Esophagus mucosa (tissue), 1 donor: ENCODE measurements around the gene NOL9. TPM values are rescaled to one million over a fixed set of nuclear protein-coding genes. Genes with fewer than 3 reads are reported as not detected.

Experiments
- ATAC-seq: fragments of 200-7000 bp; cut with Tn5 transposase; one replicate; pipeline ENCODE4 v1.9.1; 2020
- total RNA-seq: library from RNA; stranded (reverse); gene quantifications from one replicate; pipeline ENCODE4 v1.2.4, GENCODE V29; 2023
- donor health status: DM: yes; HTN: yes; CAD: no.

The NOL9 gene
- total RNA-seq, 1 donor from 2014 or later: 19.7 TPM

DNA sequence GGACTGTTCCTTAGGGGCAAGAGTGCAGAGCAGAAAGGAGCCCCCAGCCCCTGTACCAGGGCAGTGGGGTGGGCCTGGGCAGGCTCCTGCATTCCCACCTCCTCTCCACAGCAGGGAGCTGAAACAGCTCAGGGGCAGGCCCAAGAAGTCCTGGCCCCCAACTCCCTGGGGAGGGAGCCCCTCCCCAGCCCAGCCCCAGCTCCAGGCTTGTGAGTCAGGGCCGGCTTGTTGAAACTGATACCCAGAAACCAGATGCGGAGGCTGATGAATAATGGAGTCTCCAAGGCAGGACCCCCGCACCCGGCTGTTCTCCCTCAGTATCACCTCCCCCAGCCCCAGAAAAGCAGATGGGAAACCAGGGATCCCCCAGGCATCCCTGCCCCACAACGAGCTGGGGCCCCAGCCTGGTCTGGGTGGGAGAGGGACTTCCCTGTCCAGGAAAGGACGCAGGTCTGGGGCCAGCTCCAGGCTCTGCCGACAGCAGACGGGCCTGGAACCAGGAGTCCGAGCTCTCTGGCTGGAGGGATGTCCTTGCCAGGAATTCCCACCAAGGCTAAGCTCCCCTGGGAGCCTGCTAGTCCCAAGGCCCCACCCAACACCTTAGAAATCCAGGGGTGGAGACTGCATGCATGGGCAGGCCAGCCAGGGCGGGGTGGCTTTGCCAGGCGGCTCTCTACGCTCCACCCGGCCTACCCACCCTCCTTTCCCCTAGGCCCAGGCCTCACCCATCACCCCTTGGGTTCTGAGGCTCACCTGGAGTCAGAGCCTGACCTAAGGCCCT is 65.5 kb downstream of the NOL9 start:
- ATAC-seq: peak; percentile 83

DNA sequence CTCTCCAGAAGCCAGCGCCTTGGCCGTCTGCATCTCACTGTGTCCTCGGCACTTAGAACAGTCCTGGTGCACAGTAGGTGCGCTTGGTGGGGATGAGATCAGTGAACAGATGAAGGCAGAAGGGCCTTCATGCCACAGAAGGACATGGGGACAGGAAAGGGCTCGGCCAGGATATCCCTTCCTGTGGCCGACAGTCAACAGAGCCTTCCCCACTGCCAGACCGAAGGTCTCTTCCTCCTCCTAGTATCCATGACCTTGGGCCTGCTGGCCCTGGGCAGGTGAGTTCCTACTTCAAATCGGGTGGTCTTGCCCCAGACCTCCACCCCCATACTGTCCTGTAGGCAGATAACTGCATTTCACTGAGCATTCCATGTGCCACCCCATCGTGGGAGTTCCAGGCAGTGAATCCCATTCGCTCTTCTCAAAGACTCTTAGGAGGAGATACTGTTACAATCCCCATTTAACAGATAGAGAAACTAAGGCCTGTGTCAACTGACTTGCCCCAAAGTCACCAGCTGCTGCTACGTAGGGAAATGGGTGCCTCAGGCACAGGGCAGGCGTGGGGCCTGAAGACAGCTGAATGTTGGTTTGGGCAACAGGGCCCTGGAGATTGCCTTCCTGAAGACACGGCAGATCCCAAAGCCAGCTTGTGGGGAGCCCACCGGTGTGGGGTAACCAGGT is 66.4 kb downstream of the NOL9 start:
- no peak for ATAC-seq

DNA sequence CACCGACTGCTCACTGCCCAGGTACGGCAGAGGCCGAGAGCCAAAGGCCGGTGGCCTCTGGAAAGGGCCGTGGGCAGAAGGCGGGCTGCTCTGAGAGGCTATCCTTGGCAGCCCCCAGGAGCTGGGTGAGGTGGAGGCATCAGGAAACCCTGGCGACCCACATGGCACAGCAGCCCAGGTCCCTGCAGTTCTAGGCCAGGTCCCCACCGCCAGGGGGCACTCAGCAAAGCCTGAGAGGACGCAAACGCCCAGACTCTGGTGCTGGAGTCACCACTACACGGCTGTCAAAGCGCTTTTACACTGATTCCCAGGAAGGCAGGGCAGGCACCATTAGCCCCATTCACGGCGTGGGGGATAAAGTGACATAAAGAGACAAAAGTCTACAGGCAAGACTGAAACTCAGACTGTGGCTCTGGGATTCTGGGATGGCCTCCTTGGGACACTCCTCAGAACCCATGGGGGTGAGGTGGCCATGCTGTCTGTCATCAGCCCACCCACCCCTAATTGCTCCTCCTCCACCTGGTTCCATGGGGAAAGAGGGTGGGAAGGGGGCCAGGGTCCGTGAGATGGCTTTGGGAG is 67.8 kb downstream of the NOL9 start:
- ATAC-seq: peak; percentile 41

DNA sequence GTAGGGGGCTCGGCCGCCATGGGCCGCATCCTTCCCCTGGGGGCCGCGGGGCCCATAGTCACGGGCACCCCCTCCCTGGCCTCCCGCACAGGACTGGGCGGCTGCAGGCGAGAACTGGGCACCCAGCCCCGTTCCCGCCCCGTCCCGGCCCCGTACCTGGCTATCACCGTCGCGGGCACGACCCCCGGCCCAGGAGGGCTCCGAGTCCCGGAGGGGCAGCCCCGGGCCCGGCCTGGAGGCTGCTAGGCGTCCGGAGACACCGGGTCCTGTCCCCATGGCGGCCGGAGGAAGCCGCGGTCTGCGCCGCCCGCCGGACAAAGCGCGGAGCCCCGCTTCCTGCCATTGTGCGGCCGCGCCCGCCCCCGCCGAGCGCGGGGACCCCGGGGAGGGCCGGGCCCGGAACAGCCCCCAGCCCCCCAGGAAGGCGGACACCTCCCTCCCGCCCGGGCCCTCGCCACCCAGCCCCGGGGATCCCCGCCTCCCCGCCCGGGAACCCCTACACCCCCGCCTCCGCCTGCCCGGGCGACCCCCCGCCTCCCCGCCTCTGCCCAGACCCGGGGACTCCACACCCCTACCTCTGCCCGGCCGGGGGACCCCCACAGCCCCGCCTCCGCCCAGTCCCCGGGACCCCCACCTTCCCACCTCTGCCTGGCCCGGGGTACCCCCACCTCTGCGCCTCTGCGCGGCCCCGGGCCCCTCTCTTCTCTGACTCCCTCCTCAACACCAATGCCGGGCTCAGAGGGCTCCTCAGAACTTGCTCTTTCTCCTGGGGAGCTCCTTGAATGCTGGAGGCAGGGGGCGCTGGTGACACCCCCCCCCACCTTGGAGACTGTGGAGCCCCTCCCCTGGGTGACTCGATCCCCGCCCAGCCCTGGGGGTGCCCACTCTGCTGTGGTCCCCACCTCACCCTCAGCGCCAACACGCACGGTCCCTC is 68.9 kb downstream of the NOL9 start:
- no peak for ATAC-seq

DNA sequence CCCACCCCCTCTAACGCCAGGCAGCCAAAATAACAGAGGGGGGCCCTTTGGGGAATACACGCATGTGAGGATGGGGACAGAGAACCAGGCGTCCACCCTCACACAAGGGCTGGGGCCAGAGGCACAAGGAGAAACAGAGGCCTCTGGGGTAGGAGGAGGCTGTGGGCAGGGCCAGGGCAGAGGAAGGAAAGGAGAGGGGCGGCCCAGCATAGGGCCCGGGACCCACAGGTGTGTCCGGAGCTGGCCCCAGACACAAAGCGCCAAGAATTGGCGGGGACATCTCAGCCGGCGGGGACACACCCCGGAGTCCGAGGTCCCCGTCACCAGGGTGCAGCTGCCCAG is 69.5 kb downstream of the NOL9 start:
- ATAC-seq: no peak

DNA sequence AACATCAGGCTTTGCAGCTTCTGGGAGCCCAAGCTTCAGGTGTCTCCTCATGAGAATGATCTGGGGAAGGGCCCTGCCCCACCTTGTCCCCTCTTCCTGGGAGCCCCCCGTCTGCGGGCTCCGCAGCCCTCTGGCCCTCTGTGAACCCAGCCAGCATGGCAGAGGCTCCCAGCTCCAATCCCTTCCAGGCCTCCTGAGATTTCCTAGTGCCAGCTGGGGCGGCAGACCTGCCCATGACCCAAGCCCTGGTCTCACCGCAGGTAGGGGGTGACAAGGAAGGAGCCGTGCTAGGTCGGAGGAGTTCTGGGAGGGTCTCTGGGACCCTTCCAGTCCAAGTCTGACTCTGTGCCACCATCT is 70.6 kb downstream of the NOL9 start:
- no peak for ATAC-seq

DNA sequence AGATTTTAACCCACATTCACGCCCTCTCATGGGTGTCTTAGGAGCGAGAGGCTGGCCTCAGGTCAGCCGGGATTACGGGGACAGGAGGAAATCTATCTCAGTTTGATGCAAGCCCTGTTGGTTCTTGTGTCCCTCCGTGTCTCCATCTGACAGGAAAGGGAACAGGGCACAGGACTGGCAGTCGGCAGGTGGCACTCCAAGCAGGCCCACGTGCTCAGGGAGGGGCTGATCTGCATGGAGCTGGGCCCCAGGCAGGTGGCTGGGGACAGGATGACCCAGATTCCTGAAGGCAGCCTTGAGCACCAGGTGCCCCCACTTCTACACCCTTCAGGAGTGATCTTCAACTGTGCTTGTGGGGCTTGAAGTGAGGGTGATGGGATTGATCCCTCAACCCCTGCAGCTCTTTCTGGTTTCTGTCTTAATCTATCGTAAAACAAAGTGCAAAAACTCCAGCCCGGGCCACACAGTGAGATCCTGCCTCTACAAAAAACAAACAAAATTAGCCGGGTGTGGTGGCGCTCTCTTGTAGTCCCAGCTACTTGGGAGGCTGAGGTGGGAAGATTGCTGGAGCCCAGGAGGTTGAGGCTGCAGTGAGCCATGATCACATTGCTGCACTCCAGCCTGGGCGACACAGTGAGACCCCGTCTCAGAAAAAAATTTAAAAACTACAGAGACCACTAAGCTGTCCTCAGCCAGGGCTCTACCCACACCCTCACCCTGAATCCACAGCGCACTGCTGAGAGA is 71.1 kb downstream of the NOL9 start:
- ATAC-seq: peak; percentile 30

DNA sequence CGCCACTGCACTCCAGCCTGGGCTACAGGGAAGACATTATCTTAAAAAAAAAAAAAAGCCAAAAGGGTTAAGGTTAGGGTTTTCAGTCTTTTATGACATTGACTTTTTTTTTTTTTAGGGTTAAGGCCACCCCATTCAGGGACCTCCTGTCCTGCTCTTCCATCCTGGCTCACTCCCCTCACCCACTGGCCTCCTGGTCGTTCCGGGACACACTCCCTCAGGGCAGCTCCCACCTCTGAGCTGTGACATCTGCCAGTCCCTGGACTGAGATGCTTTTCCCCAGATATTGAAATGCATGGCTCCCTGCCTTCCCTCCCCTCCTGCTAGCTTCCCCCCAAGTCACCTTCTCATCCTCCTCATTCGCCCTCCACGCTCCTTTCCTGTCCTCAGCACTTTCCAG is 72.5 kb downstream of the NOL9 start:
- no peak for ATAC-seq

DNA sequence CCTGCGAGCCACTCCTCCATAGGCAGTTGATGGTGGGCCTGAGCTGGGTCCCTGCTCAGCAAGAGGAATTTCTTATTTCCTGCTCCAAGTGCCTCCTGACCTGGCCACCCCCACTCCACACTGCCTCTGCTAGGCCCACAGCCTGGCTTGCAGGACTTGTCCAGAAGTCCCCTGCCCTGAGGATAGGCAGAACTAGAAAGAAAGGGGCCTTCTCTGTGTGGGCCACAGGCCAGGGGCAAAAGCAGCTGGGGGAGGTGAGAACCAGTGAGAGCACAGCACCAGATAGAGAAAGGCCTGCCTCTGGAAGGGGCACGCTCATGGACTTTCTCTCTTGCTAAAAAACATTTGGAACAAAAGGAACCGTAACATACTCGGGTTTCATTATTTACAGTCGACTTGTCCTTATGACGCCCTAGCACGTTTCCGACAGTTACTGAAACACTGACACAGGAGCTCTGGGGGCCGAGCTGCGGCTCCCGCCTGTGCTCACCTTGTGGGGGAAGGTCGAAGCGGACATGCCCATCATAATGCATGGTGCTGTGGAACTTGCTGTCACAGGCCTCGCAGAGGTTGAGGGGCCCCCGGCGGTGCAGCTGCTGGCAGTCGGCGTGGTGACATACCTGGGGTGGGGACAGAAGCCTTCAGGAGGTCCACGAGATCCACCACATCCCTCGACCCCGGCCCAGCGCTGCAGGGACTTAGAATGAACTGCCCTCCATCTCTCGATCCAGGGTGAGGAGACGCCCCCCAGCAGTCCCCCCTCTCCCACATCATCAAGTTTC is 77.1 kb downstream of the NOL9 start:
- ATAC-seq: no peak

DNA sequence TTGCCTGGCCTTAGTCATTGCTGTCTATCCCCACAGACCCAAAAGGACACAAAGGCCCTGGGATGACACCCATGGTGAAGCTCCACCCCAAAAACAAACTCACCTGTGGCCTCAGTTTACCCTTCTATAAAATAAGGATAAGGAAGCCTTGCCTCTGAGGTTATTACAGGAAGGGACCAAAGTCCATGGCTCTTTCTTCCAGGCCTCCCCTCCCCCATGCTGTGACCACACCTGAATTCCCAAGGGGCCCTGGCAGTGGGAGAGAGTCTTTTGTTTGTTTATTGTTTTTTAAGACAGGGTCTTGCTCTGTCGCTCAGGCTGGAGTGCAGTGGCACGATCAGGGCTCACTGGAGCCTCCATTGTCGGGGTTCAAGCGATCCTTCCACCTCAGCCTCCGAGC is 77.8 kb downstream of the NOL9 start:
- ATAC-seq: no peak

DNA sequence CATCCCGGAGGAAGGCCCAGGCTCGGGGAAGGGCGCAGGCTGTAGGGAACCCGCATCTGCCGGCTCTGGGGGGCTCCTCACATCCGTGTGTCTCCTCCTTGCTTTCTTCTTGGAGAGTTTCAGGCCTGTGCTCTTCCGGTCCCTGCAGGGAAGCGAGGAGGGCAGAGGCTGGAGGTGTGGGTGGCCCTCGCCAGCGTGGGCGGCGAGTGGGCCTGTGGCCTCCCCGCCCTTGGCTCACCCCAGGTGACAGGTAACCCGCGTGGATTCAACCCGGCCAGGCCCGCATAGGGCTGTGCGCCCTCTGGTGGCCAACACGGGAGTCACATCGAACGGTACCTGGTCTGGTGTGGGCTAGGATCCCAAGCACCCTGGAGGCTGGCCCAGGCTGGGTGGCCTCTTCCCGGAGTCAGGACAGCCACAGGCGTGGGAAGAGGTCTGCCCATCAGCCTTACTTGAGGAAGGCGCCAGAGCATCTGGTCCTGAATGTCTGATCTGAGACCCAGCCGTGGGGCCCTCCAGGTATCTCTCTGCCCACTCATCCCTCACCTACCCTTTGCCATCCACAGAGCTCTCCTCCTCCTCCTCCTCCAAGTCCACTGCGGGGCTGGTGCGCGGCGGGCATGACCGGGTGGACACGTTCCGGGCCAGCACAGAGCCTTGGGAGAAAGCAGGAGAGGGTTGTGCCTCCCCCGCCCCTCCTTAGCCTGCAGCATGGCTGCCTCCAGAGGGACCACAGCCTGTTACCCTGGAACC is 78.8 kb downstream of the NOL9 start:
- ATAC-seq: peak; percentile 41

DNA sequence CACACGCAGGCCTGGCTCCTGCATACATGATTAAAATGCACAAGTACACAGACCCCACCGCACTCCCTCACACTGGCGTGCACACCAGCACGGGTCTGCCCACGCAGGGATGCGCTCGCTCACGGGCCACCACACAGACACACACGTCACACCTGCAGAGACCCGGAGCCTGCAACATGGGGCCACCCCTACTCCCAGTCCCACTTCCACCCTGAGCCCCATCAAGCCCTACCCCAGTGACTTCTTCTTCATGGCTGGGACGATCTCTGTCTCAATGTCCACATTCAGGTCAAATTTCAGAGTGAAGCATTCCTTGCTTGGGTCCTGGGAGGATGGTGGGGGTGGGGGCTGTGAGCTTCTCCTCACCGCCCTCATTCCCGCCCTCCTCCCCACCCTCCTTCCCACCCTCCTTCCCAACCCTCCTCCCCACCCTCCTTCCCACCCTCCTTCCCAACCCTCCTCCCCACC is 79.5 kb downstream of the NOL9 start:
- no peak for ATAC-seq

DNA sequence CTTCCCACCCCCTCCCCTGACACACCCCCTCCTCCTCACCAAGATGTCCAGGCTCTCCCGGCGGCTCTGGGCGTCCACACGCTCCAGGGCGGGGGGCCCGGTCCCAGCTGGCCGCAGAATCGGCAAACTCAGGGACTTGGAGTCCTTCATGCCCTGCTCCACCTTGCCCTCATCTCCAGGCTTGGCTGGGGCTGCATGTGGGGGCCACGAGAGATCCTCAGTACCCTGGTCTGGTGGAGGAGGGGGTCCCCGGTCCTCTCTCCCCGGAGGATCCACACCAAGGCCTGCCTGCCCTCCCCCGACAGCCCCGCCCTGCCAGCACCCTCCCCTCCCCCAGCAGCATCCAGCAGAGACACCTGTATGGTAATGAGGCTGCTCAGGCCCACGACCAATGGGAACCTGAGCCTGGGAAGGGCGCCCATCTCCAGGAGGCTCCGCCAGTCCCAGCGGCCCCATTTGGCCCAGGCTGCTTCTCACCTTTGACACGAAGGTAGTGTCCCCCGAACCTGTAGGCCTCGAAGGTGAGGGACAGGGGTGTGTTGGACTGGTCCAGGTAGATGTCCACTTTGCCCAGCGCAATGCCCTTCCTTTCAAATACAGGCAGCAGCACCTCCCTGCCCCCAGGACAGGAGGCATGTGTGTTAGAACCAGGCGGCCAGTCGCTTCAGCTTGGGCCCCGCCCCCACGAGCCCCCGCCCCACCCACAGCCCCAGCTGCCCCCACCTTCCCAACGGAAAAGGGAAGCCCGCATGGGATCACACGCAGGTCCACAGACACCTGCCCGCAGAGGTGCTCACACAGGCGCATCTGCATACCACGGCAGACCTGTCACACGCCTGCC is 80.1 kb downstream of the NOL9 start:
- ATAC-seq: no peak

DNA sequence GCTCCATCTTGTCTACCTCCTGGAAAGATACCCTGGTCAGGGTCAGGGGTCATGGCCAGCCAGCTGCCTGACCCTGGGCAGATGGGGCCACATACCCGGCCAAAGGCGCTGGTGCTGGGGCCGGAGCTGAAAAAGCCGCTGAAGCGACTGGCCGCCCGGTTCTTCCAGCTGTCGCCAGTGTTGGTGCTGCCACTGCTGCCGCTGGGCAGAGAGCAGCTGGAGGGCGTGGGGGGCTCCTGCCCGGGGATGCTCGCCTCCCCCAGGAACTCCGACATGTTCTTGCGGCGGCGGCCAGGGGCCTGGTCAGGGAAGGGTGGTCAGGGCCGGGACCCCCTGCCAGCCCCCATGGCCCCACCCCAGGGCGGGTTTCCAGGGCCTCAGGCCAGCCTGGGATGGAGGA is 81.2 kb downstream of the NOL9 start:
- ATAC-seq: no peak

DNA sequence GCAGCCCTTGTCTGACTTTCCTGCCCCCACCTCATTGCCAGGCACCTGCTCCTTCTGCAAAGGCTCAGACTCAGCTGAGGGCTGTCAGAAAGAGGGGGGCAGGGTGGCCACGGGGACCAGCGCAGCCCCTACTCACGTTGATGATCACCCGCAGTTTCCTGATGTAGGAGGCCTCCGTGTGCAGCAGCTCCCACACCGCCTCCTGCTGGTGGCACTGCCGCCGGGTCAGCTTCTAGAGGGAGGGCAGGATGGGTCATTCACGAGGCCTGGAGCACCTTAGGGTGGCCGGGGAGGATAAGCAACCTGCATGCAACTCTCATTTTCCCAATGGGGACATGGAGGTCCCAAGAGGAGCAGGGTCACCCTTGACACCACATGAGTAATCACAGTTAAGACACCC is 81.9 kb downstream of the NOL9 start:
- ATAC-seq: no peak

DNA sequence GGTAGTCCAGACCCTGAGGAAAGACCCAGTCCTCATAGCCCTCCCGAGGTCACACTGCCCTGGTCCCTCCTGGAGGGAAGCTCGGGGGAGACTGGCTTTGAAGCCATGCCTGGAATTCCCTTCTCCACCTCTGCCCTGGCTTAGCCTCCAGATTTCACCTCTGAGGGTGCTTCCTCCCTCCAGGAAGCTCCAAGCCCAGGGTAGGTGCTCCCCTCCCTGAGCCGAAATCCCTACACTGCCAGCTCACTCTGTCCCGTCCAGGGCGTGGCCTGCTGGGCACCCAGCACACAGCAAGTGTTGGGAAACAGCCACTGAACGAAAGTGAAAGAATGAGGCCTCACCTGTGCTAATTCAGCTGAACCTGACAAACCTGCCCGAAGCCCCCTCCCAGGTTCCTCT is 82.3 kb downstream of the NOL9 start:
- peak; percentile 87 for ATAC-seq
